Stomach (tissue), 4 donors: ENCODE data around the gene PSMD4.

Experiments used
- EP300 ChIP-seq: sonication (generic); formaldehyde crosslinking; IDR thresholded peaks from one replicate; pipeline ENCODE4 v1.6.1; 2017; ENCODE audit warnings: antibody characterized with exemption
- POLR2A ChIP-seq, 4 donors: fragments of 450-650 bp; IDR thresholded peaks; one replicate each; pipeline ENCODE4 v1.6.1; 2016; ENCODE audit warnings: antibody characterized with exemption in 4 of 4, control low read depth in 2 of 4, mild to moderate bottlenecking in 1 of 4, moderate library complexity in 1 of 4
- POLR2AphosphoS5 ChIP-seq, 3 donors: sonication (generic); formaldehyde crosslinking; IDR thresholded peaks; one replicate each; pipeline ENCODE4 v1.6.1; 2016; ENCODE audit warnings: antibody characterized with exemption in 3 of 3
- TF ChIP-seq, protein P1 (sequence below), 7 experiments: fragments of 450-650 bp in 4 of 7; fragments of 200-600 bp in 3 of 7; sonication (generic) in 3 of 7; IDR thresholded peaks; one replicate each; pipeline ENCODE4 v1.5.1; 2016 to 2019; ENCODE audit warnings: antibody characterized with exemption in 7 of 7, control low read depth in 2 of 7, mild to moderate bottlenecking in 1 of 7

DNA sequence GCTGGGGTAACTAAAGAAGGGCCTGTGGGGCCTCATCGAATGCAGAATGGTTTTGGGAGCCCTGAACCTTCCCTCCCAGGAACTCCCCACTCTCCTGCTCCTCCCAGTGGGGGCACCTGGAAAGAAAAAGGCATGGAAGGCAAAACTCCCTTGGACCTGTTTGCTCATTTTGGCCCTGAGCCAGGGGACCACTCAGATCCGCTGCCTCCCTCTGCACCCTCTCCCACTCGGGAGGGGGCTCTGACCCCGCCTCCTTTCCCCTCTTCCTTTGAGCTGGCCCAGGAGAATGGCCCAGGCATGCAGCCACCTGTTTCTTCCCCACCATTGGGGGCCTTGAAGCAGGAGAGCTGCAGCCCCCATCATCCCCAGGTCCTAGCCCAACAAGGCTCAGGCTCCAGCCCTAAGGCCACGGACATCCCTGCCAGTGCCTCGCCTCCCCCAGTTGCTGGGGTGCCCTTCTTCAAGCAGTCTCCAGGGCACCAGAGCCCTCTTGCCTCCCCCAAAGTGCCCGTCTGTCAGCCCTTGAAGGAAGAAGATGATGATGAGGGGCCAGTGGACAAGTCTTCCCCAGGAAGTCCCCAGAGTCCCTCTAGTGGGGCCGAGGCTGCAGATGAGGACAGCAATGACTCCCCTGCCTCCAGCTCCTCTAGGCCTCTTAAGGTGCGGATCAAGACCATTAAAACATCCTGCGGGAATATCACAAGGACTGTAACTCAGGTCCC lies 32.2 kb downstream of the PSMD4 start:
- TF ChIP-seq EP300 (no peak), POLR2A (IDR thresholded peaks at IDR 0.05) (no peak), POLR2AphosphoS5 (IDR thresholded peaks at IDR 0.05) (no peak)
- TF ChIP-seq, protein P1, sequence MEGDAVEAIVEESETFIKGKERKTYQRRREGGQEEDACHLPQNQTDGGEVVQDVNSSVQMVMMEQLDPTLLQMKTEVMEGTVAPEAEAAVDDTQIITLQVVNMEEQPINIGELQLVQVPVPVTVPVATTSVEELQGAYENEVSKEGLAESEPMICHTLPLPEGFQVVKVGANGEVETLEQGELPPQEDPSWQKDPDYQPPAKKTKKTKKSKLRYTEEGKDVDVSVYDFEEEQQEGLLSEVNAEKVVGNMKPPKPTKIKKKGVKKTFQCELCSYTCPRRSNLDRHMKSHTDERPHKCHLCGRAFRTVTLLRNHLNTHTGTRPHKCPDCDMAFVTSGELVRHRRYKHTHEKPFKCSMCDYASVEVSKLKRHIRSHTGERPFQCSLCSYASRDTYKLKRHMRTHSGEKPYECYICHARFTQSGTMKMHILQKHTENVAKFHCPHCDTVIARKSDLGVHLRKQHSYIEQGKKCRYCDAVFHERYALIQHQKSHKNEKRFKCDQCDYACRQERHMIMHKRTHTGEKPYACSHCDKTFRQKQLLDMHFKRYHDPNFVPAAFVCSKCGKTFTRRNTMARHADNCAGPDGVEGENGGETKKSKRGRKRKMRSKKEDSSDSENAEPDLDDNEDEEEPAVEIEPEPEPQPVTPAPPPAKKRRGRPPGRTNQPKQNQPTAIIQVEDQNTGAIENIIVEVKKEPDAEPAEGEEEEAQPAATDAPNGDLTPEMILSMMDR (IDR thresholded peaks at IDR 0.05) = no peak
